HepG2 (cell line): ENCODE measurements around the gene MIDN. TPM values are rescaled to one million over a fixed set of nuclear protein-coding genes. Genes with fewer than 3 reads are reported as not detected.

Experiments
- ATF6 ChIP-seq: sonication (generic); formaldehyde crosslinking; conservative IDR thresholded peaks from 2 replicates; pipeline ENCODE4 v1.4.0; 2020; ENCODE audit warnings: missing genetic modification reagents
- PTBP1 ChIP-seq: fragments of 200-400 bp; formaldehyde crosslinking; IDR thresholded peaks from 2 replicates; pipeline ENCODE4 v1.6.1; 2018; ENCODE audit warnings: low read length, low read depth; ENCODE audit not compliant: poor library complexity, severe bottlenecking
- RERE ChIP-seq: IDR thresholded peaks from 2 replicates; pipeline ENCODE4 v1.6.1; 2016; ENCODE audit warnings: low read depth, missing genetic modification reagents, missing compliant biosample characterization
- SP1 ChIP-seq, 2 experiments: fragments of 450-650 bp in 1 of 2; sonication (generic) in 1 of 2; formaldehyde crosslinking in 1 of 2; IDR thresholded peaks; 2 replicates each; pipeline versions ENCODE4 v1.4.0 to v1.6.1; 2016 to 2020; ENCODE audit warnings: missing genetic modification reagents in 1 of 2
- ZBTB49 ChIP-seq: sonication (generic); formaldehyde crosslinking; IDR thresholded peaks from 2 replicates; pipeline ENCODE4 v1.4.0; 2020; ENCODE audit warnings: missing genetic modification reagents, borderline replicate concordance
- ZGPAT ChIP-seq: IDR thresholded peaks from 2 replicates; pipeline ENCODE4 v1.6.1; 2016; ENCODE audit warnings: mild to moderate bottlenecking
- ZMAT5 ChIP-seq: sonication (generic); formaldehyde crosslinking; IDR thresholded peaks from 2 replicates; pipeline ENCODE4 v1.5.0; 2020; ENCODE audit warnings: mild to moderate bottlenecking, low read depth, missing genetic modification reagents, borderline replicate concordance
- ZNF567 ChIP-seq: sonication (generic); formaldehyde crosslinking; IDR thresholded peaks from 2 replicates; pipeline ENCODE4 v1.8.1; 2023; ENCODE audit warnings: mild to moderate bottlenecking, missing genetic modification reagents, borderline replicate concordance
- ZNF674 ChIP-seq: sonication (generic); formaldehyde crosslinking; IDR thresholded peaks from 2 replicates; pipeline ENCODE4 v1.5.0; 2020; ENCODE audit warnings: low read depth, mild to moderate bottlenecking, missing genetic modification reagents
- ZNF678 ChIP-seq: sonication (generic); formaldehyde crosslinking; IDR thresholded peaks from 2 replicates; pipeline ENCODE4 v1.4.0; 2020; ENCODE audit warnings: mild to moderate bottlenecking, missing genetic modification reagents
- ZNF773 ChIP-seq: sonication (generic); formaldehyde crosslinking; IDR thresholded peaks from 2 replicates; pipeline ENCODE4 v1.4.0; 2020; ENCODE audit warnings: missing genetic modification reagents, borderline replicate concordance
- polyA plus RNA-seq, 8 experiments: library from polyadenylated mRNA; depleted of rRNA in 3 of 8; stranded (reverse) in 7 of 8; unstranded in 1 of 8; fragments of >200 nt; fragmentation: Illumina TruSeq in 4 of 8; extraction: Trizol in 4 of 8; gene quantifications; 2 replicates each; pipeline versions ENCODE4 v1.2.1 to v1.2.3, GENCODE V29; 2011 to 2016; ENCODE audit warnings: low read depth in 4 of 8, missing spikeins in 1 of 8, mixed read lengths in 1 of 8; ENCODE audit not compliant: insufficient read depth in 1 of 8
- total RNA-seq, 5 experiments: library from RNA; depleted of rRNA; stranded (reverse); fragments of >200 nt; fragmentation: Illumina TruSeq; extraction: Trizol; gene quantifications; 2 replicates each; pipeline ENCODE4 v1.2.3, GENCODE V29; 2016; ENCODE audit warnings: low read depth in 1 of 5
- TF ChIP-seq, protein P1 (sequence below): sonication (generic); formaldehyde crosslinking; IDR thresholded peaks from 2 replicates; pipeline ENCODE4 v1.4.0; 2020; ENCODE audit warnings: missing genetic modification reagents

The MIDN gene
- total and polyA plus RNA-seq, 2 of the 13 experiments (the other 11 are each of a cell fraction or from before 2014, with no cell fraction given) = 8.4 to 18.0 TPM

DNA sequence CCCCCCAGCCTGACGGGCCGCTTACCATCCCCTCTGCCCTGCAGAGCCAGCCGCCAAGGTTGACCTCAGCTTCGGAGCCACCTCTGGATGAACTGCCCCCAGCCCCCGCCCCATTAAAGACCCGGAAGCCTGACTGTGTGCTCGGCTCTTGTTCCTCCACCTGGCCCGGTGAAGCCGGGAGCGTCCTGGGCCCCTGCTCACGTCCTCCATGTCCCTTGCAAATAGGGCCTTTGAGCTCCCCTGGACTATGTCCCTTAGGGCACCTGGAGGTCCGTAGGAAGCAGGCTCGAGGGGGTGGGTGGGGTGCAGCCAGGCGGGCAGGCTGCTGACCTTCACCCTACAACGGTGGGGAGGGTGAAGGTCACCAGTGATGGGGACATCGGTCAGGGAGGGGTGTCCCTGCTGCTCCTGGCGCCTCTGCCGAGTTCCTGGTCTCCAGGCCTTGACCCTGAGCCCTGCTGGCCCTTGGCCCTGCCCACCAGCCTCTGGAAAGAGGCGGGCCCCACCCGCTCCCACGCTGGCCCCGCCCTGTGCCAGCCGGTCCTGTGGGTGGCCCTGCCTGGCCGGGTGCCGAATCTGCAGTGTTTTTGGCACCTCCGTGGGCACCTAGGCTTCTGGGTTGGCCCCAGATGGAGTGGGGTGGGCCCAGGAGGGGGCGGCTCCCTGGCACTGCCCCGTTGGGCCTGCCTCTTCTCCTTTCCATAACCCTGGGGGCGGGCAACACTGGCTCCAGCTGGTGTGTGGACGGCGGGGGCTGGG, 3.5 kb upstream of the MIDN start (continued):
- peak; percentile 23; the same call in 1 of the 2 replicates for TF ChIP-seq ZBTB49 (CRISPR knock-in tag)
- no peak for TF ChIP-seq ZMAT5 (CRISPR knock-in tag)
- TF ChIP-seq, protein P1, sequence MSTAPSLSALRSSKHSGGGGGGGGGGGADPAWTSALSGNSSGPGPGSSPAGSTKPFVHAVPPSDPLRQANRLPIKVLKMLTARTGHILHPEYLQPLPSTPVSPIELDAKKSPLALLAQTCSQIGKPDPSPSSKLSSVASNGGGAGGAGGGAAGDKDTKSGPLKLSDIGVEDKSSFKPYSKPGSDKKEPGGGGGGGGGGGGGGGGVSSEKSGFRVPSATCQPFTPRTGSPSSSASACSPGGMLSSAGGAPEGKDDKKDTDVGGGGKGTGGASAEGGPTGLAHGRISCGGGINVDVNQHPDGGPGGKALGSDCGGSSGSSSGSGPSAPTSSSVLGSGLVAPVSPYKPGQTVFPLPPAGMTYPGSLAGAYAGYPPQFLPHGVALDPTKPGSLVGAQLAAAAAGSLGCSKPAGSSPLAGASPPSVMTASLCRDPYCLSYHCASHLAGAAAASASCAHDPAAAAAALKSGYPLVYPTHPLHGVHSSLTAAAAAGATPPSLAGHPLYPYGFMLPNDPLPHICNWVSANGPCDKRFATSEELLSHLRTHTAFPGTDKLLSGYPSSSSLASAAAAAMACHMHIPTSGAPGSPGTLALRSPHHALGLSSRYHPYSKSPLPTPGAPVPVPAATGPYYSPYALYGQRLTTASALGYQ = peak; percentile 83
- peak; percentile 93 for TF ChIP-seq ZGPAT (CRISPR knock-in tag)
- no peak for TF ChIP-seq ZNF773 (CRISPR knock-in tag)
- TF ChIP-seq SP1 (IDR thresholded peaks at IDR 0.05) = no peak
- peak; percentile 79 for TF ChIP-seq SP1 (CRISPR knock-in tag; IDR thresholded peaks at IDR 0.05)
- peak; percentile 60; the same call in 1 of the 2 replicates for TF ChIP-seq ZNF674 (CRISPR knock-in tag)
- TF ChIP-seq ZNF567 (CRISPR knock-in tag) = no peak
- TF ChIP-seq PTBP1 = no peak
- TF ChIP-seq ZNF678 = no peak
- TF ChIP-seq ATF6 (CRISPR knock-in tag) = no peak
- TF ChIP-seq RERE (CRISPR knock-in tag) = no peak
